NCI-H1436 treated with DMSO at 0.1 percent for 48 hours (cell line): ENCODE results near the gene TCP1.
"Not testable (repeated sequence)": the region's sequence is repeated elsewhere in the genome, so short reads cannot be mapped to it uniquely, and the experiment has no call there.

Experiments
- DNase-seq: peaks from one replicate; lab custom pipeline; 2025; lab: John Stamatoyannopoulos, UW

The TCP1 gene

GRCh38 chr6:159739341-159739740 lies 50.1 kb downstream of the TCP1 start:
- DNase-seq, result no peak

GRCh38 chr6:159736908-159737307 lies 52.5 kb downstream of the TCP1 start:
- DNase-seq, result no peak

DNA sequence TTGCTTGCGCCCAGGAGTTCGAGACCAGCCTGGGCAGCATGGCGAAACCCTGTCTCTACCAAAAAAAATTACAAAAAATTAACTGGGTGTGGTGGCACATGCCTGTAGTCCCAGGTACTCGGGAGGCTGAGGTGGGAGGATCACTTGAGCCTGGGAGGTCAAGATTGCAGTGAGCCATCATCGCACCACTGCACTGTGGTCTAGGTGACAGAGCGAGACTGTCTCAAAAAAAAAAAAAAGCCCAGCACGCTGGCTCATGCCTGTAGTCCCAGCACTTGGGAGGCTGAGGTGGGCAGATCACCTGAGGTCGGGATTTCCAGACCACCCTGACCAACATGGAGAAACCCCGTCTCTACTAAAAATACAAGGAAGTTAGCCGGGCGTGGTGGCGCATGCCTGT lies 56.0 kb downstream of the TCP1 start:
- not testable (repeated sequence) for DNase-seq

DNA sequence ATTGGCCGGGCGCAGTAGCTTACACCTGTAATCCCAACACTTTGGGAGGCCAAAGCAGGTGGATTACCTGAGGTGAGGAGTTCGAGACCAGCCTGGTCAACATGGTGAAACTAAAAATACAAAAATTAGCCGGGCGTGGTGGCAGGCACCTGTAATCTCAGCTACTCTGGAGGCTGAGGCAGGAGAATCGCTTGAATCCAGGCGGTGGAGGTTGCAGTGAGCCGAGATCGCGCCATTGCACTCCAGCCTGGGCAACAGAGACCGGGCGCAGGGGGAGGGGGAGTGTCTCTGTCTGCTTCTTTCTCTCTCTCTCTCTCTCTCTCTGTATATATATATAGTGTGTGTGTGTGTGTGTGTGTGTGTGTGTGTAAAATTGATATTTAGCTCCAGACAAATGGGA lies 56.9 kb downstream of the TCP1 start:
- not testable (repeated sequence) for DNase-seq

- no peak for DNase-seq
These were observed 59.1 kb downstream of the TCP1 start for GRCh38 chr6:159730332-159730676.

GRCh38 chr6:159729598-159730331 lies 59.6 kb downstream of the TCP1 start:
- DNase-seq, result no peak

- no peak for DNase-seq
These were observed 60.9 kb downstream of the TCP1 start for GRCh38 chr6:159728531-159728964.
